IgD-negative memory B cell (primary cell): Measurements from ENCODE around the gene IGSF6. TPM values are rescaled to one million over a fixed set of nuclear protein-coding genes. Genes with fewer than 3 reads are reported as not detected.

Experiments used
- H3K27ac Mint-ChIP-seq, 3 donors: one replicate each; pipeline ENCODE4 v1.8.0; 2020 to 2022; ENCODE audit warnings: mild to moderate bottlenecking in 3 of 3, mixed read lengths in 3 of 3, moderate library complexity in 1 of 3
- H3K27me3 Mint-ChIP-seq: one replicate; pipeline ENCODE4 v1.8.0; 2021; ENCODE audit warnings: mixed read lengths
- H3K36me3 Mint-ChIP-seq: one replicate; pipeline ENCODE4 v1.8.0; 2020; ENCODE audit warnings: mild to moderate bottlenecking, mixed read lengths
- H3K4me1 Mint-ChIP-seq, 3 donors: one replicate each; pipeline ENCODE4 v1.8.0; 2020 to 2022; ENCODE audit warnings: mixed read lengths in 3 of 3, mild to moderate bottlenecking in 1 of 3
- H3K4me3 Mint-ChIP-seq, 4 donors: one replicate each; pipeline ENCODE4 v1.8.0; 2020 to 2022; ENCODE audit warnings: mild to moderate bottlenecking in 4 of 4, mixed read lengths in 4 of 4, moderate library complexity in 3 of 4
- H3K9me3 Mint-ChIP-seq, 3 donors: one replicate each; pipeline ENCODE4 v1.8.0; 2020 to 2021; ENCODE audit warnings: mixed read lengths in 3 of 3, mild to moderate bottlenecking in 1 of 3
- polyA plus RNA-seq: library from polyadenylated mRNA; unstranded; fragments of 300-500 nt; fragmentation: Illumina TruSeq; gene quantifications from one replicate; pipeline ENCODE4 v1.2.3, GENCODE V29; 2021

The IGSF6 gene
- polyA plus RNA-seq, 1 donor from 2014 or later = 0.31 TPM

DNA sequence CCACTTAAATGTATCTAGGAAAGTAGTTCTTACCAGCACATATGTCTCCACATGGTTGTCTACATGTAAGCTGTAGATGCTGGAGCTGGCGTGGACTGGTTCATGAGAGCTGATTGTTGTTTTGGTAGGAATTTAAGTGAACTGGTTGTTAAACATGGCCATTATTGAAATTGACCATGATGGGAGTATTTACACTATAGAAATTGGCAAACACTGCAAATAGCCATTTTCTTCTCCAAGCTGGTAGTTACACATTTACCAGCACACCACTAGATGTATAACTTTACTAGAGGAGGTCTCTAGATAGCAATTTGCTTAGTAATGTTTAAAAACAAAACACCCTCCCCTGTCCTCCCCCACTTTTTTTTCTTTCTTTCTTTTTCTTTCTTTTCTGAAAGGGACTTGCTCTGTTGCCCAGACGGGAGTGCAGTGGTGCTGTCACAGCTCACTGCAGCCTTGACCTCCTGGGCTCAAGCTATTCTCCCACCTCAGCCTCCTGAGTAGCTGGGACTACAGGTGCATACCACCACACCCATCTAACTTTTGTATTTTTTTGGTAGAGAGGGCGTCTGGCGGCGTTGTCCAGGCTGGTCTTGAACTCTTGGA is 24.2 kb downstream of the IGSF6 start:
- Mint-ChIP-seq H3K27me3 (no peaks in the 10 kb centered on the region), H3K27ac (no peak overlapping the region), H3K36me3 (peaks cover 10% of the 10 kb centered on the region), H3K4me3 (no peak overlapping the region), H3K9me3 (no peaks in the 10 kb centered on the region), H3K4me1 (peaks cover 2 to 6% (median 4%) of the 10 kb centered on the region in 3 donors)

DNA sequence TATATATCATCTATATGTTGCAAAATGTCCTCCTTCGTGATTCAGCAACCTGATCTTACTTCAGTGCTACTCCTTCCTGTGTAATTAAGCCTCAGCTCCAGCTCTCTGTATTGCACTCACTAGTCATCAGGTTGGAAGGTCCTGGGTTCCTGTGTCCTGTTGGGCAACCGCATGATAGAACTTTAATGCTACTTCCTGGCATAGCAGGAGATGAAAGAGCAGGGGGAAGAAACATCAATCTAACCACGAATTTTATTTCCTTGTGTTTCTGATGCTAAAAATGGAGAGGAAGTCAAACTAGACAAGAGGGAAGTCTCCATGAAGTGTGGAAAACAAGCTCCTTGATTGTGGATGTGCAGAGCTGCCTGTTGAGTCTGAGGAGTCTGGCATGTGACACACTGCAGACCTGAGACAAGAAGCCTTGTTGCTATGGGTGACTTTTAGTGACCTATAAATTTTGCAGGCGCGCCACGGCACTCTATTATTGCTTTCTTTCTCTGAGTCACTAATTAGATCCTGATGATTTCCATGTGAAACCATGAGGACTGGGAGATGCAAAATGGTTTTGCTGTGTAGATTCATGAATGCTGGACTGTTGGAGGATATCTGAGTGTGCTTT is 25.6 kb downstream of the IGSF6 start:
- Mint-ChIP-seq H3K36me3 (peaks cover 11% of the 10 kb centered on the region), H3K27ac (peak overlapping the region in 2 of 3 donors; percentile 17 to 67)

DNA sequence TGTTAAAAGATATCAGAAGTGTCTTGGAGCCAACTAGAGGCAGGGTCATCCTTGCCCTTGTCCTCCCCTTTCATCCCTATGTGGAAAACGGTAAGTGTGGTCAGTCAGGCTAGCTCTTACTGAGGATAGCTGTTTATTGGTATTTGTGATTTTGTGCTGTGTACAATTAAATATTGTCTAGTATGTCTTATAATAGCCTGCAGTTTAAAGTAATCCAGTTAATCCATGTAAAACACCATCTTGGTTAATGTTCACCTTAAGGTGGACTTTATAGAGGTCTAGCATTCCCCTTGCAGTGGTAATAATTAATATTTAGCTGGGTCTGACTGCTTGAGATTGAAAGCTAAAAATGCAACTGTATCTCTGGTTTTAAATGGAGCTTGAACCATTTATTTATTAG is 27.4 kb downstream of the IGSF6 start:
- no peak overlapping the region for H3K4me3 Mint-ChIP-seq
- H3K9me3 Mint-ChIP-seq = no peaks in the 10 kb centered on the region
- H3K27ac Mint-ChIP-seq = no peak overlapping the region
- no peaks in the 10 kb centered on the region for H3K27me3 Mint-ChIP-seq
- peaks cover 2 to 7% (median 4%) of the 10 kb centered on the region in 3 donors for H3K4me1 Mint-ChIP-seq
- peaks cover 11% of the 10 kb centered on the region for H3K36me3 Mint-ChIP-seq

More for the DNA sequence above, 25.6 kb downstream of the IGSF6 start:
- no peaks in the 10 kb centered on the region for H3K27me3 Mint-ChIP-seq
- no peak overlapping the region for H3K4me3 Mint-ChIP-seq
- H3K9me3 Mint-ChIP-seq = no peaks in the 10 kb centered on the region
- H3K4me1 Mint-ChIP-seq = peaks cover 2 to 6% (median 4%) of the 10 kb centered on the region in 3 donors

DNA sequence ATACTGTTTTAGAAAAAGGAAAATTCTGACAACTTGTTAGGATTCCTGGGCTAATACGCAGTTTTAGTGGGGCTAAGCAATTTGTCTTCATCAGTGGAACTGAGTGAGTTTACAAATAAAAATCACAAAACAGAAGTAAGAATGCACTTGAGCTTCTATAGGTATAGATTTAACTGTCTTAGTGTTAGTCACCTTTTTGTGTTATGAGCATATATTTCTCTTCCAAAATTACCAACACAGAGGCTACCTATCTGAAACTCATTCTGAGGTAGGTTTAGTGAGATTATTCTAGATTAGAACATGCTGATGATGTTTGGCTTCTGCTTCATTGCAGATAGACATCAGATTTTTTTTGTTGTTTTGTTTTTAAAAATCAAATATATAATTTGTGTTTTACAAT is 29.9 kb downstream of the IGSF6 start:
- H3K27me3 Mint-ChIP-seq = no peaks in the 10 kb centered on the region
- no peak overlapping the region for H3K4me3 Mint-ChIP-seq
- H3K9me3 Mint-ChIP-seq = no peaks in the 10 kb centered on the region
- no peak overlapping the region for H3K27ac Mint-ChIP-seq
- peaks cover 13% of the 10 kb centered on the region for H3K36me3 Mint-ChIP-seq
- peaks cover 7 to 17% (median 11%) of the 10 kb centered on the region in 3 donors for H3K4me1 Mint-ChIP-seq

DNA sequence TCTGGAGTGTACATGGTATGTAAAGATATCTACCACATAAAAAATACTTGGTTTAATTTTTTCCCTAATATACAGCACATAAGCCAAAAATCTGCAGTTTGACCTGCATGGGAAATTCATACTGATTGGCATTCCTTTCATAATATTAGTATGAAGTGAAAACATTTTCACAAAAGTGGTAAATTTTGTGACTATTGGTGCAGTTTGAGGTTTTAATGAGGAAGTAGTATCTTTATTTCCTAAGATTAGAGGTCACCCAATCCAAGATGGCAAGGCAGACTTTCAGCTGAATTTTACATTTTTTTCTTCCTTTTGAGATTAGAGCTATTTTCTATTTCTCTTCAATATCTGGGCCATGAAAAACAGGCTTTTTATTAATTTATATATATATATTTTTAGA is 31.8 kb downstream of the IGSF6 start:
- no peaks in the 10 kb centered on the region for H3K27me3 Mint-ChIP-seq
- H3K36me3 Mint-ChIP-seq = peaks cover 10% of the 10 kb centered on the region
- no peaks in the 10 kb centered on the region for H3K9me3 Mint-ChIP-seq
- H3K27ac Mint-ChIP-seq = no peak overlapping the region
- no peak overlapping the region for H3K4me3 Mint-ChIP-seq
- H3K4me1 Mint-ChIP-seq = peaks cover 12 to 26% (median 22%) of the 10 kb centered on the region in 3 donors

DNA sequence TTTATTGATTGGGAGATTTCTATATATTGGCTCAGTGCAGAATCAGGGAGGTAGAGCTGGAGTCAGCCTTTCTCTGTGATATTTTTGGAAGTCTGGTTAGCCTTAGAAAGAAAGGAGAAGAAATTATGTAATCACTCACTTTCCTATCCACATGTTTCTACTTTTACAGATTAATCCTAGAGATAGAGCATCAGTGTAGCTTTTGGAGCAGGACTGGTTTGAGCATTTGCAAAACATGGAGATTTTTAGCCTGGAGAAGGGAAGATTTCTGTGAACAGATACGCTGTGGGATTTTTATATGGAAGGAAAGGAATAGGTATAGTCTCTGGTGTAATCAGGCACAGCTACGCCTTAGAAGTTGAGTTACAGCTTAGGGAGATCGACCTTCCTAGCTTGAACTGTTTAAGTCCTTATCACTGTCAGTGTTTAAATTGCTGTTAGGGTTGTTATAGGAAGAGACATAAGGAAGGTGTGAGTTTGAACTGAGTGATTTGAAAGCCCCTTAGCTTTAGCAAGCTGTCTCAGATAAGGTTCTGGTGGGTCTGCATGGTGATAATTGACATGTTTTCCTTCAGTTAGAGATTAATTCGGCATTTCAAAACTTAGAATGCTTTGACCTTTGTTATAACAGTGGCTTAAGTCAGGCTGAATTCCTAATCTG is 32.5 kb downstream of the IGSF6 start:
- Mint-ChIP-seq H3K4me3 (no peak overlapping the region), H3K9me3 (no peaks in the 10 kb centered on the region), H3K27me3 (no peaks in the 10 kb centered on the region), H3K4me1 (peaks cover 16 to 28% (median 25%) of the 10 kb centered on the region in 3 donors), H3K36me3 (peaks cover 10% of the 10 kb centered on the region), H3K27ac (no peak overlapping the region)

DNA sequence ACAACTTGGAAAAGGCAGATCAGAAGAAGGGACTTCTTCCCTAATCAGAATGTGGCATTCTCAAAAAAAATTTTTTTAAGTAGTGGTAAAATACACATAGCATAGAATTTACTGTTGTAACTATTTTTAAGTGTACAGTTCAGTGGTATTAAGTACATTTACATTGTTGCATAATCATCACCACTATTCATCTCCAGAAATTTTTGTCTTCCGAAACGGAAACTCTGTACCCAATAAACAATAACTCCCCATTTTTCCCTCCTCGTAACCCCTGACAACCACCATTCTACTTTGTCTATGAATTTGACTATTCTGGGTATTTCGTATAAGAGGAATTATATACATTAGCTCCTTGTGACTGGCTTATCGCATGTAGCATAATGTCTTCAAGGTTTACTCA is 34.1 kb downstream of the IGSF6 start:
- H3K4me1 Mint-ChIP-seq = peaks cover 17 to 33% (median 29%) of the 10 kb centered on the region in 3 donors
- peak overlapping the region in 1 of 4 donors; percentile 9 for H3K4me3 Mint-ChIP-seq
- peaks cover 3% of the 10 kb centered on the region for H3K36me3 Mint-ChIP-seq
- no peaks in the 10 kb centered on the region for H3K9me3 Mint-ChIP-seq
- H3K27me3 Mint-ChIP-seq = no peaks in the 10 kb centered on the region
- no peak overlapping the region for H3K27ac Mint-ChIP-seq

DNA sequence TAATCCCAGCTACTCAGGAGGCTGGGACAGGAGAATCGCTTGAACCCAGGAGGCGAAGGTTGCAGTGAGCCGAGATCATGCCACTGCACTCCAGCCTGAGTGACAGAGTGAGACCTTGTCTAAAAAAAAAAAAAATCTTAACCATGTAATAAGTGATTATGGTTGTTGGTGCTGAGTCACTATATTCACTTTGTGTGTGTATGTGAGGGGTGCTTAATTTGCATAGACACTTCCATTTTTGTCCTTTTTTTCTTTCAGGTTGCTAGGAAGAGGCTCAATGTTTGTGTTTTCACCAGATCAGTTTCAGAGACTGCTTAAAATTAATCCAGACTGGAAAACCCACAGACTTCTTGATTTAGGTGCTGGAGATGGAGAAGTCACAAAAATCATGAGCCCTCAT is 34.8 kb downstream of the IGSF6 start:
- peaks cover 20 to 37% (median 32%) of the 10 kb centered on the region in 3 donors for H3K4me1 Mint-ChIP-seq
- H3K27ac Mint-ChIP-seq = peak overlapping the region in 2 of 3 donors; percentile 41 to 58
- peaks cover 5% of the 10 kb centered on the region for H3K36me3 Mint-ChIP-seq
- no peaks in the 10 kb centered on the region for H3K9me3 Mint-ChIP-seq
- peak overlapping the region in 1 of 4 donors; percentile 9 for H3K4me3 Mint-ChIP-seq
- no peaks in the 10 kb centered on the region for H3K27me3 Mint-ChIP-seq

DNA sequence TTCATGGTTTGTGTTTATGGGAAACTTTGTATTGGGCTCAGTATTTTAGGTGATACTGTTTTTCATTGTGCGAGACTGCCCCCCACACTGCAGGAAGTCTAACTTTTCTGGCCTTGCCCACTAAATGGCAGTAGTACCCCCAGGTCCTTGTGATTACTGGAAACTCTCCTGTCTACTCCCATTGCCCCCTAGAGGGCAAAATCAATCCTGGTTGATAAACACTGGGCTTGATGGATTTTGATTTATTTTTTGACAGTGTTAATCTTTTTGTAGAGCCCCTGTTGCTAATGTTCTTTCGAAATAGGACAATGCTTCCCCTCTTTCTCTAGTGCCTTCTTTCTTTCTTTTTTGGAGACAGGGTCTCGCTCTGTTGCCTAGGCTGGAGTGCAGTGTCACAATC is 37.5 kb downstream of the IGSF6 start:
- Mint-ChIP-seq H3K4me3 (peak overlapping the region in 1 of 4 donors; percentile 68), H3K27me3 (no peaks in the 10 kb centered on the region), H3K27ac (no peak overlapping the region), H3K9me3 (no peaks in the 10 kb centered on the region), H3K4me1 (peaks cover 37 to 53% (median 48%) of the 10 kb centered on the region in 3 donors), H3K36me3 (peaks cover 5% of the 10 kb centered on the region)

DNA sequence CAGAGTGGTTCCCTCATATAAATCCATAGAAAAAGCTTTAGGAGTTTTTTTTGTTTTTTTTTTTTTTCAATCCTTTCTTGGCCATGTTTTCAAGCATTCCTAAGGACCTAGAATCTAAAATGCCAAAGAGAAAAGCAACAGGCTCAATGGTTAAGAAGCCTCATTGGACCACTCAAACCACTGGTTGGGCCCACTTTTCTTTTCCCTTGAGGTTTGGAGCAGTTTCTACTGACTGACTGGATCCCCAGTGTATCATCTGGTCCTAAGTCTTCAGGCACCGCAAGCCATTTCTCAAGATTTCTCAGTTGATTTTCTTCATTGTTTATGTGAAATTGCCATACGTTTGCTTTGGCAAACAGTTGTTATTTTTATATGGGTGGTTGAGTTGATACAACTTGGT is 38.6 kb downstream of the IGSF6 start:
- Mint-ChIP-seq H3K27me3 (no peaks in the 10 kb centered on the region), H3K4me1 (peaks cover 44 to 63% (median 51%) of the 10 kb centered on the region in 3 donors), H3K4me3 (no peak overlapping the region), H3K36me3 (peaks cover 7% of the 10 kb centered on the region), H3K9me3 (no peaks in the 10 kb centered on the region), H3K27ac (no peak overlapping the region)

DNA sequence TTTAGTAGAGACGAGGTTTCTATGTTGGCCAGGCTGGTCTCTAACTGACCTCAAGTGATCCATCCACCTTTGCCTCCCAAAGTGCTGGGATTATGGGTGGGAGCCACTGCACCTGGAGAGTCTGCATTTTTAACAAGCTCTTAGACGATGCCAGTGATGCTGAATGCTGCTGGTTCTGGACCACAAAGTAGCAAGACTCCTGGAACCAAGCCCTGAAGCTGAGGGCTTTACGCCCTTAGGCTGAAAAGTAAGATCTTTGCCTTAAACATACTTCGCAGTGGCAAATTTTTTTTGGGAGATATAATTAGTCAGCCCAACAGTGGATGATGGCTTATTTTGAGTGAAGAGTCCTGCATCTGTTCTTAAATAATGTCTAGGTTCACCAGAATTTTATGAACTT is 39.0 kb downstream of the IGSF6 start:
- H3K9me3 Mint-ChIP-seq = no peaks in the 10 kb centered on the region
- H3K36me3 Mint-ChIP-seq = peaks cover 7% of the 10 kb centered on the region
- H3K27me3 Mint-ChIP-seq = no peaks in the 10 kb centered on the region
- no peak overlapping the region for H3K27ac Mint-ChIP-seq
- H3K4me1 Mint-ChIP-seq = peaks cover 48 to 67% (median 51%) of the 10 kb centered on the region in 3 donors
- no peak overlapping the region for H3K4me3 Mint-ChIP-seq

DNA sequence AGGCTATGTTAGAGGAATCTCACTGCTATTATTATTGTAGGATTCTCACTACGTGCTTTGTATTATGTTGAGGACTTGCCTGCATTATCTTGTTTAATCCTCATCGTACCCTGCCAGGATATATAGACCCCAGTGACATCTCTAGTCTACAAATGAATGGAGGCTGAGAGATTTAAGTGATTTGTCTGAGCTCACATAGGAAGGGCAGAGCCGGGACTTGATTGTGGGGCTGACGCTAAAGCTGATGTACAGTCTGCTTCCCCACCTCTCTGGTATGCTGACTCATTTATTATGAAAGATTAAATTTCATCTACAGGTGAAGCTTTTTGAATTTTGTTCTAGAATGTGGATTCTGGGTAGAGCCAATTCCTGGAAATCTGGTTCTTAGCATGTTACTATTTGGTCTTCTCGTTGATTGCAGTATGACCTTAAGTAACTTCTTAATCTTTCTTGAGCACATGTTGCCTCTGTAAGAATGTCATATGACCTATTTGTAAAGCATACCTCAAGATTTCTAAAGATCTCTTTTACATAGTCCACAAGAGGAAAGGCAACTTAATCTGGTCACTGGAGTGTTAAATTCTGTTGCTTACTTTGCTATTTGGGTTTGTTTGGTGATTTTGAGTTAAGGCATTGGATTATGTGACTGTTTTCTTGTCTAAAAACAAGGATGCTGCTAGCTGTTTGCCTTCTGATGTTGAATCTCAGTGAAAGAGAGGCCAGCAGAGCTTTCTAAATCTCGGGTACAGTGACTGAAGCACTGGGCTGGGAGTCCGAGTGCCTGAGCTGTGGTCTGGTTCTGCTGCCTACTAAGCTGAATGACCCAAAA is 40.6 kb downstream of the IGSF6 start:
- Mint-ChIP-seq H3K27ac (no peak overlapping the region), H3K4me1 (peaks cover 45 to 57% (median 46%) of the 10 kb centered on the region in 3 donors), H3K4me3 (no peak overlapping the region), H3K9me3 (no peaks in the 10 kb centered on the region), H3K36me3 (peaks cover 7% of the 10 kb centered on the region), H3K27me3 (no peaks in the 10 kb centered on the region)

DNA sequence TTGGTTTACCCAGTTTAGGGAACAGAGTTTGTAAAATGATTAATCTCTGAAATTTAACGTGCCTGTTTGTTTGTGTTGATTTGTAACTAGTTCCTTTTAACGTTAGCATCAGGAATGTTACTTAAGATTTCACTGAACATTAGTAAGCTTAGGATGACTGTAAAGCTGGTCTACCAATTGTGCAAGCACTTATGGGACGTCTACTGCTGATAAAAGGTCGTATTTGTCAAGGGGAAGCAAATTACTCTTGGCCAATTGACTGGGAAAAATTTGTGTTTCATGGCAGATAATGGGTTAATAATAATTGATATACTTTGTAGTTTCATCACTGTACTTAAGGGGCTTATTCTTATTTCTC is 41.2 kb downstream of the IGSF6 start:
- Mint-ChIP-seq H3K27ac (no peak overlapping the region), H3K9me3 (no peaks in the 10 kb centered on the region), H3K4me1 (peaks cover 41 to 51% (median 42%) of the 10 kb centered on the region in 3 donors), H3K36me3 (peaks cover 7% of the 10 kb centered on the region), H3K27me3 (no peaks in the 10 kb centered on the region), H3K4me3 (no peak overlapping the region)

DNA sequence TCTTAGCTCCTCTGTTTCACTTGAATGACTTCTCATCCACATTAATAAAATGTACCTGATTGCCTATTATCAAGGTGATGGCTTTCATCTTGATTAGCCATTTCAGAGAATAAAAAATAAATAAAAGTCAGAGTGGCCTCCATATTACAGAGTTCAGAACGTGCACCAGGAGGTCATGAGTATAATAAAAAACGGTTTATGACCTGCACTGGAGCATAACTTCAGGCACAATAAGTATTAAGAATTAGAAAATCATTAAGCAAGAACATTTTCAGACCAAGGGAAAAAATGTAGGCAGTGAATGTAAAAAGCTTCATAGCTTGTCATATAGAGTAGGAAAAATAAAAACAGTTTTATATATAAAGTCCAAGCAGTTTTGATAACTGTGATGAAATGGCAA is 41.6 kb downstream of the IGSF6 start:
- Mint-ChIP-seq H3K36me3 (peaks cover 7% of the 10 kb centered on the region), H3K27ac (no peak overlapping the region), H3K4me3 (no peak overlapping the region), H3K4me1 (peaks cover 39 to 47% (median 40%) of the 10 kb centered on the region in 3 donors), H3K9me3 (no peaks in the 10 kb centered on the region), H3K27me3 (no peaks in the 10 kb centered on the region)

DNA sequence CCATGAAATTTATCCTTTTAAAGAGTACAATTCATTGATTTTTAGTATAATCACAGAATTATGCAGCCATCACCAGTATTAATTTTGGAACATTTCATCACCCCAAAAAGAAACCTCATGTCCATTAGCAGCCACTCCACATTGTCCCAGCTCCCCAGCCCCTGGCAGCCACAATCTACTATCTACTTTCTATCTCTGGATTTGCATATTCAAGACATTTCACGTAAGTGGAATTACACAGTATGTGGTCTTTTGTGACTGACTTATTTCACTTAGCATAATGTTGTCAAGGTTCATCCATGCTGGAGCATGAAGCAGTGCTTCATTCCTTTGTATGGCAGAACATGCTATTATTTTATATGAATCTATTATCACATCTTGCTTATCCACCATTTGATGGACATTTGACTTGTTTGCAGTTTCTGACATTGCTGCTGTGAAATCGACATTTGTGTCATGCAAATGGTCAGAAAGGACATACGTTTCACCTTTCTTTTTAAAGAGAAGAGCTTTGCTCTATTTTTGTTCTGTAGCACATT is 42.3 kb downstream of the IGSF6 start:
- peak overlapping the region in 1 of 3 donors; percentile 9 for H3K27ac Mint-ChIP-seq

More for the DNA sequence above, 42.3 kb downstream of the IGSF6 start:
- Mint-ChIP-seq H3K9me3 (no peaks in the 10 kb centered on the region), H3K36me3 (peaks cover 7% of the 10 kb centered on the region), H3K4me1 (peaks cover 37 to 44% (median 37%) of the 10 kb centered on the region in 3 donors), H3K27me3 (no peaks in the 10 kb centered on the region), H3K4me3 (no peak overlapping the region)
